Measurements from ENCODE around the gene ABCB1.

Gene ABCB1

GRCh38 chr7:87600130-87601124 lies at the start of gene ABCB1:
TSS of gene ABCB1 (minus strand) at chr7:87600884. CDS start at chr7:87600184, 700 bp downstream.
- in situ Hi-C loops (cut with MboI; ENCODE audit: low pct_unique_long_range_greater_than_20kb, low sequenced_read_pairs, unreplicated experiment): no loop called here
- DNase-seq (ENCODE audit: low spot score): peak; percentile 65
- TF ChIP-seq CTCF (IDR thresholded peaks at IDR 0.05; ENCODE audit: extremely low read depth, insufficient read depth, missing control alignments): no peak

GRCh38 chr7:87648316-87648715 lies 47.6 kb upstream of the ABCB1 start:
- no peak for TF ChIP-seq CTCF (IDR thresholded peaks at IDR 0.05; ENCODE audit: extremely low read depth, insufficient read depth, missing control alignments)
- in situ Hi-C loops (cut with MboI; ENCODE audit: low pct_unique_long_range_greater_than_20kb, low sequenced_read_pairs, unreplicated experiment): no loop called here
- no peak for DNase-seq (ENCODE audit: low spot score)

GRCh38 chr7:87645446-87645845 lies 44.8 kb upstream of the ABCB1 start:
- in situ Hi-C loops (cut with MboI; ENCODE audit: low pct_unique_long_range_greater_than_20kb, low sequenced_read_pairs, unreplicated experiment): no loop called here
- no peak for DNase-seq (ENCODE audit: low spot score)
- TF ChIP-seq CTCF (IDR thresholded peaks at IDR 0.05; ENCODE audit: extremely low read depth, insufficient read depth, missing control alignments): no peak

- in situ Hi-C loops (cut with MboI; ENCODE audit: low pct_unique_long_range_greater_than_20kb, low sequenced_read_pairs, unreplicated experiment): no loop called here
Measured at GRCh38 chr7:87635921-87636320, 35.2 kb upstream of the ABCB1 start.

GRCh38 chr7:87628780-87629569 lies 28.3 kb upstream of the ABCB1 start:
- DNase-seq (ENCODE audit: low spot score): peak; percentile 17
- in situ Hi-C loops (cut with MboI; ENCODE audit: low pct_unique_long_range_greater_than_20kb, low sequenced_read_pairs, unreplicated experiment): no loop called here
- no peak for TF ChIP-seq CTCF (IDR thresholded peaks at IDR 0.05; ENCODE audit: extremely low read depth, insufficient read depth, missing control alignments)

More at GRCh38 chr7:87635921-87636320, 35.2 kb upstream of the ABCB1 start:
- no peak for DNase-seq (ENCODE audit: low spot score)
- no peak for TF ChIP-seq CTCF (IDR thresholded peaks at IDR 0.05; ENCODE audit: extremely low read depth, insufficient read depth, missing control alignments)

- no peak for DNase-seq (ENCODE audit: low spot score)
- TF ChIP-seq CTCF (IDR thresholded peaks at IDR 0.05; ENCODE audit: extremely low read depth, insufficient read depth, missing control alignments): no peak
- in situ Hi-C loops (cut with MboI; ENCODE audit: low pct_unique_long_range_greater_than_20kb, low sequenced_read_pairs, unreplicated experiment): no loop called here
Measured at GRCh38 chr7:87627634-87627994, 26.9 kb upstream of the ABCB1 start.

Data from GM13977 (cell line).